AG04449 (cell line): ENCODE measurements around the gene ZNF20.
"Not testable (repeated sequence)": the region's sequence is repeated elsewhere in the genome, so short reads cannot be mapped to it uniquely, and the experiment has no call there.

Source experiments
- CTCF ChIA-PET: fragments of 350-600 bp; formaldehyde crosslinking; extraction: SDS; loops from one replicate; lab custom pipeline; 2021; ENCODE audit warnings: antibody characterized with exemption; lab: Yijun Ruan, JAX
- POLR2A ChIA-PET: fragments of 400-600, 350-600 bp; formaldehyde crosslinking; extraction: SDS; loops from one replicate; lab custom pipeline; 2020; ENCODE audit warnings: antibody characterized with exemption, inconsistent platforms; lab: Yijun Ruan, JAX
- DNase-seq: peaks from one replicate; pipeline ENCODE4 v3.0.0-alpha.2; 2010; ENCODE audit warnings: low read depth, low spot score
- H3K4me3 ChIP-seq: 2 replicates; pipeline ENCODE4 v1.5.1; 2011; ENCODE audit warnings: low read depth, mild to moderate bottlenecking, control low read depth, low read length
- CTCF ChIP-seq: IDR thresholded peaks from one replicate; pipeline ENCODE4 v1.5.1; 2011; ENCODE audit warnings: mild to moderate bottlenecking, moderate library complexity, low read length, control low read depth, inconsistent platforms; ENCODE audit not compliant: insufficient read depth; ENCODE audit errors: missing control alignments

ZNF20 gene

GRCh38 chr19:12092065-12092867 lies 47.9 kb downstream of the ZNF20 start:
- peak overlapping the region; percentile 78 for H3K4me3 ChIP-seq
- DNase-seq = peak; percentile 37
- TF ChIP-seq CTCF = no peak
- ChIA-PET POLR2A (interaction anchor here (0.6 to 2.2 kb wide), 2 partner anchors 65 to 422 kb away, joined by 3 to 7 read pairs; partner anchors contain the start of gene ZNF625), CTCF (interaction anchor here (1.1 to 5.4 kb wide), 7 partner anchors 10 to 756 kb away, joined by 3 to 45 read pairs (median 8); partner anchors contain the start of gene ZNF20)

- POLR2A ChIA-PET = interaction anchor here (2.2 kb wide), 1 partner anchor 66 kb away, joined by 7 read pairs; the partner anchor contains the start of gene ZNF625
- peak; percentile 45 for TF ChIP-seq CTCF
- CTCF ChIA-PET = interaction anchor here (0.6 to 5.4 kb wide), 24 partner anchors 10 to 757 kb away, joined by 3 to 45 read pairs (median 4); partner anchors contain the start of genes ZNF20, ZNF625 and ZNF878
Observed at GRCh38 chr19:12090807-12091206, 49.3 kb downstream of the ZNF20 start.

GRCh38 chr19:12085074-12085818 lies 54.9 kb downstream of the ZNF20 start:
- TF ChIP-seq CTCF = no peak
- no peak for DNase-seq
- CTCF ChIA-PET = interaction anchor here (1.3 to 1.5 kb wide), 2 partner anchors 14 to 18 kb away, joined by 3 to 6 read pairs; no protein-coding TSS in a partner anchor
- POLR2A ChIA-PET = no interaction called here
- H3K4me3 ChIP-seq = no peak overlapping the region

More at GRCh38 chr19:12090807-12091206, 49.3 kb downstream of the ZNF20 start:
- no peak overlapping the region for H3K4me3 ChIP-seq
- DNase-seq = no peak

- POLR2A ChIA-PET, H3K4me3 ChIP-seq, DNase-seq, CTCF ChIA-PET: not testable (repeated sequence)
Observed at GRCh38 chr19:12083336-12083735, 56.8 kb downstream of the ZNF20 start.
